Measurements from ENCODE around the gene MTR. TPM values are rescaled to one million over a fixed set of nuclear protein-coding genes. Genes with fewer than 3 reads are reported as not detected.

Gene MTR
- total and polyA plus RNA-seq, 7 donors: 6.8 to 66.2 (median 51.3) TPM

- intact Hi-C loops (cut with DNase I): no loop called here
- Histone ChIP-seq H3K27ac (no peak overlapping the region), H3K36me3 (ENCODE audit: insufficient read depth in 1 of 2, low read depth in 1 of 2) (peaks cover 9 to 44% of the 10 kb centered on the region in 2 donors), H3K4me3 (no peak overlapping the region), H3K4me1 (peaks cover 39% of the 10 kb centered on the region), H3K27me3 (ENCODE audit: insufficient read depth in 3 of 3, low read length in 2 of 3) (no peaks in the 10 kb centered on the region), H3K9me3 (no peaks in the 10 kb centered on the region)
- TF ChIP-seq CTCF (IDR thresholded peaks at IDR 0.05): no peak
- 61 to 97% (median 93%) methylated on average over 3 of the region's 3 CpGs for WGBS, 3 donors
- DNase-seq (no peak), ATAC-seq (no peak)
These were observed 7.2 kb downstream of the MTR start for GRCh38 chr1:236802264-236802663.

- no peak for ATAC-seq
- no peaks in the 10 kb centered on the region for H3K27me3 ChIP-seq (ENCODE audit: insufficient read depth in 3 of 3, low read length in 2 of 3)
- no peak overlapping the region for H3K4me3 ChIP-seq
- peaks cover 11 to 84% of the 10 kb centered on the region in 2 donors for H3K36me3 ChIP-seq (ENCODE audit: insufficient read depth in 1 of 2, low read depth in 1 of 2)
- no peak for DNase-seq
- peaks cover 16% of the 10 kb centered on the region for H3K4me1 ChIP-seq
- intact Hi-C loops (cut with DNase I): loop anchor here in 1 of 2 donors (2.0 kb wide), 1 partner anchor 30 kb away; no protein-coding TSS in a partner anchor
- no peak overlapping the region for H3K27ac ChIP-seq
- 90 to 93% (median 93%) methylated on average over 2 of the region's 2 CpGs for WGBS, 3 donors
- no peaks in the 10 kb centered on the region for H3K9me3 ChIP-seq
- TF ChIP-seq CTCF (IDR thresholded peaks at IDR 0.05): no peak
These were observed 11.5 kb downstream of the MTR start for GRCh38 chr1:236806634-236807033.

- H3K36me3 ChIP-seq (ENCODE audit: insufficient read depth in 1 of 2, low read depth in 1 of 2): peaks cover 16 to 98% of the 10 kb centered on the region in 2 donors
These were observed 12.9 kb downstream of the MTR start for GRCh38 chr1:236808005-236808404.

GRCh38 chr1:236808564-236809130, 13.6 kb downstream of the MTR start:
- no peaks in the 10 kb centered on the region for H3K27me3 ChIP-seq (ENCODE audit: insufficient read depth in 3 of 3, low read length in 2 of 3)
- 61 to 77% (median 71%) methylated on average over 8 of the region's 8 CpGs for WGBS, 3 donors
- H3K27ac ChIP-seq: peak overlapping the region; percentile 57
- peaks cover 16% of the 10 kb centered on the region for H3K4me1 ChIP-seq
- no peak overlapping the region for H3K4me3 ChIP-seq
- peaks cover 14 to 99% of the 10 kb centered on the region in 2 donors for H3K36me3 ChIP-seq (ENCODE audit: insufficient read depth in 1 of 2, low read depth in 1 of 2)
- no peak for ATAC-seq
- no peaks in the 10 kb centered on the region for H3K9me3 ChIP-seq
- no peak for DNase-seq
- no peak for TF ChIP-seq CTCF (IDR thresholded peaks at IDR 0.05)
- intact Hi-C loops (cut with DNase I): no loop called here

More at GRCh38 chr1:236808005-236808404, 12.9 kb downstream of the MTR start:
- Histone ChIP-seq H3K27ac (peak overlapping the region; percentile 57), H3K4me3 (no peak overlapping the region), H3K27me3 (ENCODE audit: insufficient read depth in 3 of 3, low read length in 2 of 3) (no peaks in the 10 kb centered on the region), H3K4me1 (peaks cover 16% of the 10 kb centered on the region), H3K9me3 (no peaks in the 10 kb centered on the region)
- TF ChIP-seq CTCF (IDR thresholded peaks at IDR 0.05): no peak
- WGBS, 3 donors: 70 to 98% (median 98%) methylated on average over 2 of the region's 2 CpGs
- intact Hi-C loops (cut with DNase I): no loop called here
- DNase-seq (no peak), ATAC-seq (no peak)

GRCh38 chr1:236809148-236809547, 14.1 kb downstream of the MTR start:
- TF ChIP-seq CTCF (IDR thresholded peaks at IDR 0.05): no peak

More at GRCh38 chr1:236809148-236809547, 14.1 kb downstream of the MTR start:
- H3K4me1 ChIP-seq: peaks cover 16% of the 10 kb centered on the region
- no peak for DNase-seq
- peaks cover 12 to 99% of the 10 kb centered on the region in 2 donors for H3K36me3 ChIP-seq (ENCODE audit: insufficient read depth in 1 of 2, low read depth in 1 of 2)
- peak in 3 of 4 donors; percentile 30 to 75 (median 60) for ATAC-seq
- no peak overlapping the region for H3K4me3 ChIP-seq
- no peaks in the 10 kb centered on the region for H3K27me3 ChIP-seq (ENCODE audit: insufficient read depth in 3 of 3, low read length in 2 of 3)
- peak overlapping the region; percentile 57 for H3K27ac ChIP-seq
- no peaks in the 10 kb centered on the region for H3K9me3 ChIP-seq
- intact Hi-C loops (cut with DNase I): no loop called here
- 23 to 36% (median 32%) methylated on average over 1 of the region's 1 CpG for WGBS, 3 donors
